IMR-90 (cell line): ENCODE results near the gene SBNO1. TPM values are rescaled to one million over a fixed set of nuclear protein-coding genes. Genes with fewer than 3 reads are reported as not detected.
"Not testable (repeated sequence)": the region's sequence is repeated elsewhere in the genome, so short reads cannot be mapped to it uniquely, and the experiment has no call there.

Experiments used
- ATAC-seq: fragments of 200-7000 bp; cut with Tn5 transposase; 2 replicates; pipeline ENCODE4 v1.9.1; 2020; ENCODE audit warnings: low read depth, mild to moderate bottlenecking, moderate library complexity
- BruUV-seq: library from RNA; stranded (reverse); fragments of 400-500 nt; replicated peaks from 2 replicates; lab custom pipeline; 2021; lab: Mats Ljungman, UMichigan
- CTCF ChIA-PET: fragments of 300-600 bp; formaldehyde crosslinking; extraction: SDS; loops from one replicate; lab custom pipeline; 2021; ENCODE audit warnings: antibody characterized with exemption; lab: Yijun Ruan, JAX
- POLR2A ChIA-PET: fragments of 300-600 bp; sonication (Branson Sonifier 250); formaldehyde crosslinking; loops from one replicate; lab custom pipeline; 2022; ENCODE audit warnings: antibody characterized with exemption; ENCODE audit not compliant: unreplicated experiment; lab: Charles Lee
- DNase-seq: peaks from one replicate; pipeline ENCODE4 v3.0.0; 2013
- H2AFZ ChIP-seq: replicated peaks from 2 replicates; pipeline ENCODE3; 2013; ENCODE audit warnings: low read length, mild to moderate bottlenecking; ENCODE audit not compliant: poor library complexity
- H2AK5ac ChIP-seq: 2 replicates; pipeline ENCODE4 v1.6.1; 2013; ENCODE audit warnings: low read depth, low read length, inconsistent platforms
- H2AK9ac ChIP-seq: replicated peaks from 2 replicates; pipeline ENCODE3; 2013; ENCODE audit warnings: mild to moderate bottlenecking, low read depth, low read length, moderate library complexity; ENCODE audit not compliant: poor library complexity
- H2BK120ac ChIP-seq: 2 replicates; pipeline ENCODE4 v1.6.1; 2013; ENCODE audit warnings: low read depth, low read length, inconsistent platforms
- H2BK15ac ChIP-seq: 3 replicates; pipeline ENCODE4 v1.6.1; 2013; ENCODE audit warnings: low read depth, low read length, inconsistent platforms
- H2BK20ac ChIP-seq: 2 replicates; pipeline ENCODE4 v1.6.1; 2013; ENCODE audit warnings: low read depth, mild to moderate bottlenecking, inconsistent platforms, low read length, moderate library complexity
- H2BK5ac ChIP-seq: 2 replicates; pipeline ENCODE4 v1.6.1; 2013; ENCODE audit warnings: mild to moderate bottlenecking, low read depth, low read length, inconsistent platforms; ENCODE audit not compliant: poor library complexity, severe bottlenecking
- H3K14ac ChIP-seq: replicated peaks from 2 replicates; pipeline ENCODE4 v1.6.1; 2013; ENCODE audit warnings: low read depth, low read length, inconsistent platforms
- H3K18ac ChIP-seq: 2 replicates; pipeline ENCODE4 v1.6.1; 2013; ENCODE audit warnings: low read depth, low read length, control low read depth
- H3K23ac ChIP-seq: 2 replicates; pipeline ENCODE4 v1.6.1; 2013; ENCODE audit warnings: low read depth, low read length, inconsistent platforms
- H3K27ac ChIP-seq: 2 replicates; pipeline ENCODE4 v1.5.1; 2013; ENCODE audit warnings: mild to moderate bottlenecking, control low read depth, low read length; ENCODE audit not compliant: insufficient read depth
- H3K27me3 ChIP-seq: 2 replicates; pipeline ENCODE4 v1.6.1; 2013; ENCODE audit warnings: low read length; ENCODE audit not compliant: control insufficient read depth, insufficient read depth
- H3K36me3 ChIP-seq: 2 replicates; pipeline ENCODE4 v1.6.1; 2013; ENCODE audit warnings: low read length, mixed read lengths; ENCODE audit not compliant: control insufficient read depth, insufficient read depth
- H3K4ac ChIP-seq: 2 replicates; pipeline ENCODE4 v1.6.1; 2013; ENCODE audit warnings: low read depth, low read length, inconsistent platforms
- H3K4me1 ChIP-seq: 2 replicates; pipeline ENCODE4 v1.6.1; 2013; ENCODE audit warnings: low read length, mixed read lengths; ENCODE audit not compliant: control insufficient read depth, insufficient read depth
- H3K4me2 ChIP-seq: 2 replicates; pipeline ENCODE4 v1.6.1; 2013; ENCODE audit warnings: low read depth, mild to moderate bottlenecking, control low read depth, low read length, moderate library complexity
- H3K4me3 ChIP-seq: 2 replicates; pipeline ENCODE4 v1.5.1; 2013; ENCODE audit warnings: low read depth, mild to moderate bottlenecking, control low read depth, low read length, moderate library complexity; ENCODE audit not compliant: insufficient read depth
- H3K56ac ChIP-seq: 2 replicates; pipeline ENCODE4 v1.6.1; 2013; ENCODE audit warnings: low read length, inconsistent platforms; ENCODE audit not compliant: insufficient read depth; ENCODE audit errors: extremely low read depth
- H3K79me1 ChIP-seq, 2 experiments: 2 replicates each; pipeline ENCODE4 v1.6.1; 2013; ENCODE audit warnings: low read length in 2 of 2, inconsistent platforms in 1 of 2, low read depth in 1 of 2
- H3K9ac ChIP-seq: 2 replicates; pipeline ENCODE4 v1.6.1; 2013; ENCODE audit warnings: low read depth, low read length, control low read depth
- H3K9me1 ChIP-seq: 2 replicates; pipeline ENCODE4 v1.6.1; 2013; ENCODE audit warnings: low read length, inconsistent platforms; ENCODE audit not compliant: insufficient read depth
- H3K9me3 ChIP-seq: 2 replicates; pipeline ENCODE4 v1.6.1; 2013; ENCODE audit warnings: low read length; ENCODE audit not compliant: control insufficient read depth, insufficient read depth
- H4K20me1 ChIP-seq: 2 replicates; pipeline ENCODE4 v1.6.1; 2013; ENCODE audit warnings: low read length, inconsistent platforms; ENCODE audit not compliant: insufficient read depth
- H4K5ac ChIP-seq: 2 replicates; pipeline ENCODE4 v1.6.1; 2013; ENCODE audit warnings: mild to moderate bottlenecking, low read depth, low read length, control low read depth
- H4K8ac ChIP-seq, 2 experiments: 2 replicates each; pipeline ENCODE4 v1.6.1; 2013; ENCODE audit warnings: low read depth in 2 of 2, low read length in 2 of 2, control low read depth in 1 of 2, inconsistent platforms in 1 of 2
- H4K91ac ChIP-seq: 2 replicates; pipeline ENCODE4 v1.6.1; 2013; ENCODE audit warnings: low read depth, low read length, inconsistent platforms; ENCODE audit not compliant: insufficient read depth
- MXI1 ChIP-seq: IDR thresholded peaks from 2 replicates; pipeline ENCODE4 v1.6.1; 2012; ENCODE audit warnings: low read depth, mild to moderate bottlenecking, low read length, moderate library complexity, borderline replicate concordance
- NFE2L2 ChIP-seq: fragments of 150-350 bp; IDR thresholded peaks from 2 replicates; pipeline ENCODE4 v1.6.1; 2016; ENCODE audit warnings: low read depth, mild to moderate bottlenecking, low read length
- RCOR1 ChIP-seq: IDR thresholded peaks from 2 replicates; pipeline ENCODE4 v1.6.1; 2012; ENCODE audit warnings: mild to moderate bottlenecking, low read length, improper control_type of control experiment; ENCODE audit not compliant: insufficient replicate concordance
- SMC3 ChIP-seq: fragments of 150-350 bp; IDR thresholded peaks from 2 replicates; pipeline ENCODE4 v1.6.1; 2016; ENCODE audit warnings: low read depth, mild to moderate bottlenecking, antibody characterized with exemption, low read length, moderate library complexity
- WGBS, 2 experiments: methylation state at CpG; one replicate each; pipeline versions ENCODE4 v1.1.5 to v1.1.7; 2013; ENCODE audit warnings: missing lambda C conversion rate in 2 of 2; ENCODE audit not compliant: insufficient read length in 1 of 2; ENCODE audit errors: extremely low coverage in 2 of 2; 5-methylcytosine and 5-hydroxymethylcytosine counted together
- dilution Hi-C: fragments of 300-500 bp; cut with HindIII; formaldehyde crosslinking; loops from one replicate; pipeline ENCODE4 v1.14.3; 2018; ENCODE audit warnings: low sequenced_read_pairs; ENCODE audit not compliant: unreplicated experiment
- in situ Hi-C: fragments of 300-500 bp; cut with MboI; formaldehyde crosslinking; loops from 3 replicates; pipeline ENCODE4 v1.14.3; 2019; ENCODE audit warnings: low sequenced_read_pairs, inconsistent platforms, mixed read lengths
- intact Hi-C: fragments of 100-400 bp; cut with micrococcal nuclease; formaldehyde crosslinking; loops from 2 replicates; pipeline ENCODE4 v1.10.0; 2022
- polyA plus RNA-seq, 3 experiments: library from polyadenylated mRNA; depleted of rRNA; stranded (reverse); fragments of >200 nt; gene quantifications; 2 replicates each; pipeline ENCODE4 v1.2.3, GENCODE V29; 2012; ENCODE audit warnings: low replicate concordance in 1 of 3
- total RNA-seq: library from RNA; depleted of rRNA; stranded (reverse); fragments of >200 nt; gene quantifications from 2 replicates; pipeline ENCODE4 v1.2.3, GENCODE V29; 2012
- TF ChIP-seq, protein P1 (sequence below): conservative IDR thresholded peaks from 2 replicates; pipeline ENCODE4 v1.5.1; 2012; ENCODE audit warnings: mild to moderate bottlenecking, low read depth, low read length, improper control_type of control experiment
- TF ChIP-seq, protein P2 (sequence below): fragments of 150-350 bp; IDR thresholded peaks from 2 replicates; pipeline ENCODE4 v1.6.1; 2017; ENCODE audit warnings: mild to moderate bottlenecking, antibody characterized with exemption, low read length, low read depth

The SBNO1 gene
- total and polyA plus RNA-seq, 2 of the 4 experiments (the other 2 are of a cell fraction): 5.3 to 24.9 TPM

DNA sequence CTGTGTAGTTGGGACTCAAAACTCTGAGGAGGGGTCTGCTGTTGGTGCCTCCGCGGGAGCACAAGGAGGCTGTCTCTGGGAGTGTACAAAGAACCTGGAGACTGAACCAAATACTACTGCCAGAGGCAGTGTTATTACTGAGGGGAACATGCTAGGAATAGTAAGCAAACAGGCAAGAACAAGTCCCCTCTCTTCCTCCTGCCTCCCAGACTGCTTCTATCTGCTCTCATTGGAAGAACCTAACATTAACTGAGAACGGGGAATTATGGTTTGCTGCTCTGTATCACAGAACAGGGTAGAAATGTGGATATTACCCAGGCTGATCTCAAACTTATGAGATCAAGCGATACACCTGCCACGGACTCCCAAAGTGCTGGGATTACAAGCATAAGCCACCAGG lies 14.7 kb upstream of the SBNO1 start:
- Histone ChIP-seq H3K4me2 (no peak overlapping the region), H3K23ac (0 out of 2 replicates have a peak overlapping the region, but pooled peaks have one; percentile 38), H2AFZ (no peak overlapping the region), H4K5ac (no peak overlapping the region), H2BK15ac (no peak overlapping the region), H2AK5ac (no peak overlapping the region), H4K20me1 (no peaks in the 10 kb centered on the region), H3K27me3 (no peaks in the 10 kb centered on the region), H2BK5ac (no peak overlapping the region), H3K9me1 (0 out of 2 replicates have a peak, but pooled peaks cover 3% of the 10 kb centered on the region), H4K8ac (no peak overlapping the region), H3K56ac (no peak overlapping the region), H3K9me3 (no peaks in the 10 kb centered on the region), H2AK9ac (no peak overlapping the region), H3K4ac (no peak overlapping the region), H3K4me1 (no peaks in the 10 kb centered on the region), H2BK120ac (no peak overlapping the region), H3K79me1 (peaks cover 0 to 9% of the 10 kb centered on the region in 2 experiments; a peak in 1 of 4 replicates), H3K14ac (no peak overlapping the region), H3K36me3 (no peaks in the 10 kb centered on the region), H3K4me3 (no peak overlapping the region), H2BK20ac (no peak overlapping the region), H3K27ac (no peak overlapping the region), H3K9ac (no peak overlapping the region), H4K91ac (no peak overlapping the region), H3K18ac (no peak overlapping the region)
- CTCF ChIA-PET: no interaction called here
- no TSS peak for BruUV-seq
- dilution Hi-C loops: no loop called here
- TF ChIP-seq, protein P1, sequence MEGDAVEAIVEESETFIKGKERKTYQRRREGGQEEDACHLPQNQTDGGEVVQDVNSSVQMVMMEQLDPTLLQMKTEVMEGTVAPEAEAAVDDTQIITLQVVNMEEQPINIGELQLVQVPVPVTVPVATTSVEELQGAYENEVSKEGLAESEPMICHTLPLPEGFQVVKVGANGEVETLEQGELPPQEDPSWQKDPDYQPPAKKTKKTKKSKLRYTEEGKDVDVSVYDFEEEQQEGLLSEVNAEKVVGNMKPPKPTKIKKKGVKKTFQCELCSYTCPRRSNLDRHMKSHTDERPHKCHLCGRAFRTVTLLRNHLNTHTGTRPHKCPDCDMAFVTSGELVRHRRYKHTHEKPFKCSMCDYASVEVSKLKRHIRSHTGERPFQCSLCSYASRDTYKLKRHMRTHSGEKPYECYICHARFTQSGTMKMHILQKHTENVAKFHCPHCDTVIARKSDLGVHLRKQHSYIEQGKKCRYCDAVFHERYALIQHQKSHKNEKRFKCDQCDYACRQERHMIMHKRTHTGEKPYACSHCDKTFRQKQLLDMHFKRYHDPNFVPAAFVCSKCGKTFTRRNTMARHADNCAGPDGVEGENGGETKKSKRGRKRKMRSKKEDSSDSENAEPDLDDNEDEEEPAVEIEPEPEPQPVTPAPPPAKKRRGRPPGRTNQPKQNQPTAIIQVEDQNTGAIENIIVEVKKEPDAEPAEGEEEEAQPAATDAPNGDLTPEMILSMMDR: no peak
- TF ChIP-seq MXI1 (no peak), SMC3 (no peak), RCOR1 (no peak), NFE2L2 (no peak)
- TF ChIP-seq, protein P2, sequence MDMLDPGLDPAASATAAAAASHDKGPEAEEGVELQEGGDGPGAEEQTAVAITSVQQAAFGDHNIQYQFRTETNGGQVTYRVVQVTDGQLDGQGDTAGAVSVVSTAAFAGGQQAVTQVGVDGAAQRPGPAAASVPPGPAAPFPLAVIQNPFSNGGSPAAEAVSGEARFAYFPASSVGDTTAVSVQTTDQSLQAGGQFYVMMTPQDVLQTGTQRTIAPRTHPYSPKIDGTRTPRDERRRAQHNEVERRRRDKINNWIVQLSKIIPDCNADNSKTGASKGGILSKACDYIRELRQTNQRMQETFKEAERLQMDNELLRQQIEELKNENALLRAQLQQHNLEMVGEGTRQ: no peak
- ATAC-seq: no peak
- in situ Hi-C loops: no loop called here
- intact Hi-C loops: no loop called here
- no peak for DNase-seq
- no CpG with 5 or more reads among the region's 5 CpGs for WGBS, 2 experiments
- POLR2A ChIA-PET: no interaction called here

DNA sequence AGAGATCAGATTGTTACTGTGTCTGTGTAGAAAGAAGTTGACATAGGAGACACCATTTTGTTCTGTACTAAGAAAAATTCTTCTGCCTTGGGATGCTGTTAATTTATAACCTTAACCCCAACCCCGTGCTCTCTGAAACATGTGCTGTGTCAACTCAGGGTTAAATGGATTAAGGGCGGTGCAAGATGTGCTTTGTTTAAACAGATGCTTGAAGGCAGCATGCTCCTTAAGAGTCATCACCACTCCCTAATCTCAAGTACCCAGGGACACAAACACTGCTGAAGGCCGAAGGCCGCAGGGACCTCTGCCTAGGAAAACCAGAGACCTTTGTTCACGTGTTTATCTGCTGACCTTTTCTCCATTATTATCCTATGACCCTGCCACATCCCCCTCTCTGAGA lies 7.8 kb upstream of the SBNO1 start:
- POLR2A ChIA-PET, H2AK9ac ChIP-seq, H2AFZ ChIP-seq, H3K14ac ChIP-seq, H3K9ac ChIP-seq, H3K9me3 ChIP-seq, H3K27me3 ChIP-seq, dilution Hi-C loops, H2BK5ac ChIP-seq, H4K91ac ChIP-seq, H3K9me1 ChIP-seq, DNase-seq, ATAC-seq, H3K18ac ChIP-seq, H2BK120ac ChIP-seq, H3K4me3 ChIP-seq, H3K4ac ChIP-seq, H3K56ac ChIP-seq, BruUV-seq, H3K79me1 ChIP-seq, in situ Hi-C loops, H3K23ac ChIP-seq, H4K5ac ChIP-seq, H3K4me2 ChIP-seq, H3K36me3 ChIP-seq, H4K20me1 ChIP-seq, H3K27ac ChIP-seq, H2BK20ac ChIP-seq, H2BK15ac ChIP-seq, H4K8ac ChIP-seq, intact Hi-C loops, CTCF ChIA-PET, H2AK5ac ChIP-seq, H3K4me1 ChIP-seq: not testable (repeated sequence)
- WGBS, 2 experiments: no CpG with 5 or more reads among the region's 5 CpGs
